Spinal cord (tissue), 10 donors: ENCODE data around the gene GRID1. TPM values are rescaled to one million over a fixed set of nuclear protein-coding genes. Genes with fewer than 3 reads are reported as not detected.
A peak's percentile ranks its signal among the peaks of the same experiment; 100 is the strongest.
"Not testable (repeated sequence)": the region's sequence is repeated elsewhere in the genome, so short reads cannot be mapped to it uniquely, and the experiment has no call there.

Experiments
- DNase-seq, 6 donors: peaks; one replicate each; pipeline versions ENCODE4 v3.0.0 to v3.0.0-alpha.2; 2013 to 2015; ENCODE audit warnings: low spot score in 6 of 6, low read depth in 4 of 6
- H3K27ac ChIP-seq: one replicate; pipeline ENCODE4 v1.5.1; 2013; ENCODE audit warnings: low read depth, low read length, control low read depth
- H3K27me3 ChIP-seq: one replicate; pipeline ENCODE4 v1.6.1; 2013; ENCODE audit warnings: low read length; ENCODE audit not compliant: control insufficient read depth, insufficient read depth
- H3K36me3 ChIP-seq: one replicate; pipeline ENCODE4 v1.6.1; 2013; ENCODE audit warnings: low read length; ENCODE audit not compliant: control insufficient read depth, insufficient read depth
- H3K4me1 ChIP-seq: one replicate; pipeline ENCODE4 v1.6.1; 2013; ENCODE audit warnings: low read length; ENCODE audit not compliant: control insufficient read depth, insufficient read depth
- H3K4me3 ChIP-seq: one replicate; pipeline ENCODE4 v1.5.1; 2013; ENCODE audit warnings: low read depth, low read length, control low read depth
- H3K9me3 ChIP-seq: one replicate; pipeline ENCODE4 v1.6.1; 2013; ENCODE audit warnings: low read length; ENCODE audit not compliant: control insufficient read depth, insufficient read depth
- WGBS: methylation state at CpG from one replicate; pipeline ENCODE4 v1.1.5; 2013; ENCODE audit warnings: missing lambda C conversion rate; ENCODE audit not compliant: insufficient coverage; 5-methylcytosine and 5-hydroxymethylcytosine counted together
- polyA plus RNA-seq, 2 donors: library from polyadenylated mRNA; unstranded; fragments of 120-200 nt; gene quantifications; one replicate each; pipeline ENCODE4 v1.2.1, GENCODE V29; 2013; ENCODE audit not compliant: insufficient read length in 2 of 2
- total RNA-seq, 2 donors: library from RNA; depleted of rRNA in 1 of 2; stranded (reverse); fragments of 120-200 nt in 1 of 2; fragments of >200 nt in 1 of 2; gene quantifications; one replicate each; pipeline versions ENCODE4 v1.2.3 to v1.2.4, GENCODE V29; 2013 to 2014
- donor health status: healthy.

The GRID1 gene
- total and polyA plus RNA-seq, 4 donors = 7.6 to 30.1 (median 22.2) TPM

DNA sequence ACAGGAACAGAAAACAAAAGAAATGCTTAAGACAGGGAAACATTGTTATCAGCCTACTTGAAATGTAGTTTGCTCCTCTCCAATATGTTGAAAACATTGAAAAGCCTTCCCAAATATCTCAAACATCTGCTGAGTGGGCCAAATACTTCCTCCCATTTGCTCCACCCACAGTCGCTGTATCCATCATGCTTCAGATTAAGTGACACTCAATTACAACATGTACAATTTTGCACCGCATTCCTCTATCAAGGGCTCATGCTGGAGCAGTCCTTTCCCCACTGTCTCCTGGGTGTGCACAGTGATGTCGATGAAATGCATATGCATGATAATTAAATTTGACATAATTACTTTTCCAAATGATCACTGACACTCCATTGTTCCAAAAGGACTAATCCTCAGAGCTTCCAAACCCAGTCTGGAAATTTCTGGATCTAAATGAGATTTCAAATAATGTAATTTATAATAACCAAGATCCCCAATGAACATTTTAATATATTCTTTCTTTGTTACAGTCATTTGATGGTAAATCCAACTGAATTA is 604.6 kb downstream of the GRID1 start:
- 56% methylated on average over 1 of the region's 3 CpGs for WGBS
- Histone ChIP-seq H3K27ac (no peak overlapping the region), H3K36me3 (no peaks in the 10 kb centered on the region), H3K4me1 (peaks cover 5% of the 10 kb centered on the region), H3K4me3 (no peak overlapping the region), H3K27me3 (no peaks in the 10 kb centered on the region), H3K9me3 (no peaks in the 10 kb centered on the region)
- DNase-seq = peak in 1 of 6 donors; percentile 65

DNA sequence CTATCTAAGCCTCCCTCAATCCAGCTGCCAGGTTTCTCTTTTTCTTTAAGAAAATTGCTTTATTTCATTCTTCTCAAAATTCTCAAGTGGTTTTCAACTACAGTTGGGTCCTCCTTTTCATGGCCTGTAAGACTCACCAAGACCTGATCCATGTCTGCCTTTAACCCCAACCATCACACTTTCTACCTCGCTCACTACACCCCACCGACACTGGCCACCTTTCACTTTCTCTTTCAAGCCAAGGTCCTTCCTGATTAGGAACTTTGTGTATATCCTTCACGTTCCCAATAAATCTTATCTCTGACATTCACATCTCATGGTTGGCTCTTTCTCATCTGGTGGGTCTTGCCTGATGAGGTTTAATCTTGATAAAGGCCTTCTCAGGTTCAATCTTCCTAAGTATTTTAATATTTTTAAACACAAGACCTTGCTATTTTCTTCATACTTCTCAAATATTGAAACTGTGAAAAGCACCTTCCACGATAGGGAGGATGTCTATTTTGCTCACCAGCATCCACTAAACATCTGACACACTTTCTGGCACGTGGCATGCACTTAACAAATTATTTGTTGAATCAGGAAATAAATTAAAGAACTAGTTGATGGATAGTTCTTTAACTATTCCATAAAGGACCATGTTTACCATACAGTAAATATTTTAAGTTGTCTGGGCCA is 624.8 kb downstream of the GRID1 start:
- DNase-seq = no peak
- Histone ChIP-seq H3K36me3 (no peaks in the 10 kb centered on the region), H3K9me3 (no peaks in the 10 kb centered on the region), H3K4me1 (no peaks in the 10 kb centered on the region), H3K4me3 (no peak overlapping the region), H3K27me3 (no peaks in the 10 kb centered on the region), H3K27ac (no peak overlapping the region)
- WGBS = 100% methylated on average over 2 of the region's 5 CpGs

GRCh38 chr10:85735997-85736396 is 630.6 kb downstream of the GRID1 start:
- WGBS = 86% methylated on average over 1 of the region's 1 CpG
- no peak overlapping the region for H3K4me3 ChIP-seq
- H3K9me3 ChIP-seq = no peaks in the 10 kb centered on the region
- H3K36me3 ChIP-seq = no peaks in the 10 kb centered on the region
- no peak for DNase-seq
- no peak overlapping the region for H3K27ac ChIP-seq
- no peaks in the 10 kb centered on the region for H3K4me1 ChIP-seq
- H3K27me3 ChIP-seq = no peaks in the 10 kb centered on the region

DNA sequence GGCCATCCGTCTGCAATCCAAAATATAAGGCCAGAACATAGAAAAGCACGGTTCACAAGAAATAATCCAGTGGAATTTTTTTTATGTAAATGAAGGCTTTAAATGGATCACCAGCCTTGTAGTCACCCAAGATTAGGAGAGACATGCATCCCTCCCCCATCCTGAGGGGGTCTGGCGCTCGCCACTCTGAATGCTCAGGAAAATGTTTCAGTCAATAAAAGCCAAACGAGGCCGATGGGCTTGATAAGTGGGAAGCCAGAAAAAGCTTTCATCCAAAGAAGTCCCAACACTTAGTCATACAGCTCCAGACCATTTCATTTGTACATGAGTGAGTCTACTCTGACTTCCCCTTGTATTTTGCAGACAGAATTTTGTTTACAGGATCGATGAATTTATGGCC is 631.8 kb downstream of the GRID1 start:
- DNase-seq = no peak
- H3K27me3 ChIP-seq = no peaks in the 10 kb centered on the region
- no peak overlapping the region for H3K4me3 ChIP-seq
- no peaks in the 10 kb centered on the region for H3K4me1 ChIP-seq
- 89% methylated on average over 1 of the region's 7 CpGs for WGBS
- H3K9me3 ChIP-seq = no peaks in the 10 kb centered on the region
- H3K27ac ChIP-seq = no peak overlapping the region
- H3K36me3 ChIP-seq = no peaks in the 10 kb centered on the region

GRCh38 chr10:85724215-85724614 is 642.4 kb downstream of the GRID1 start:
- Histone ChIP-seq H3K4me3 (no peak overlapping the region), H3K36me3 (peaks cover 5% of the 10 kb centered on the region), H3K4me1 (no peaks in the 10 kb centered on the region), H3K9me3 (no peaks in the 10 kb centered on the region), H3K27me3 (no peaks in the 10 kb centered on the region), H3K27ac (no peak overlapping the region)
- DNase-seq = no peak
- WGBS = 100% methylated on average over 3 of the region's 6 CpGs

GRCh38 chr10:85720931-85721590 is 645.5 kb downstream of the GRID1 start:
- Histone ChIP-seq H3K27ac (no peak overlapping the region), H3K4me3 (no peak overlapping the region), H3K27me3 (no peaks in the 10 kb centered on the region), H3K36me3 (peaks cover 5% of the 10 kb centered on the region), H3K4me1 (no peaks in the 10 kb centered on the region), H3K9me3 (no peaks in the 10 kb centered on the region)
- no CpG with 5 or more reads among the region's 5 CpGs for WGBS
- peak in 1 of 6 donors; percentile 67 for DNase-seq

- no peak for DNase-seq
- no CpG with 5 or more reads among the region's 3 CpGs for WGBS
- H3K27me3 ChIP-seq = no peaks in the 10 kb centered on the region
Measured at GRCh38 chr10:85719408-85719807, 647.2 kb downstream of the GRID1 start.

DNA sequence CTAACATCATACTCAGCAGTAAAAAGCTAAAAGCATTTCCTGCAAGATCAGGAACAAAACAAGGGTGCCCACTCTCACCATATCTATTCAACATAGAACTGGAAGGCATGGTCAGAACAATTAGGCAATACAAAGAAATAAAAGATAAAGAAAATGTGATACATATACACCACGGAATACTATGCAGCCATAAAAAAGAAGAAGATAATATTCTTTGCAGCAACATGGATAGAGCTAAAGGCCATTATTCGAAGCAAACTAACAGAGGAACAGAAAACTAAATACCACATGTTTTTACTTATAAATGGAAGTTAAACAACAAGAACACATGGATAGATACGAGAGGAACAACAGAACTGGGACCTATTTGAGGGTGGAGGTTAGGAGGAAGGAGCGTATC is 652.7 kb downstream of the GRID1 start:
- H3K36me3 ChIP-seq = no peaks in the 10 kb centered on the region
- DNase-seq = no peak
- H3K4me3 ChIP-seq = no peak overlapping the region
- no peak overlapping the region for H3K27ac ChIP-seq
- no CpG with 5 or more reads among the region's 4 CpGs for WGBS
- no peaks in the 10 kb centered on the region for H3K27me3 ChIP-seq
- H3K9me3 ChIP-seq = peaks cover 2% of the 10 kb centered on the region
- no peaks in the 10 kb centered on the region for H3K4me1 ChIP-seq

More at GRCh38 chr10:85719408-85719807, 647.2 kb downstream of the GRID1 start:
- H3K9me3 ChIP-seq = no peaks in the 10 kb centered on the region
- H3K27ac ChIP-seq = no peak overlapping the region
- no peak overlapping the region for H3K4me3 ChIP-seq
- H3K36me3 ChIP-seq = peaks cover 5% of the 10 kb centered on the region
- H3K4me1 ChIP-seq = no peaks in the 10 kb centered on the region

GRCh38 chr10:85702768-85703167 is 663.8 kb downstream of the GRID1 start:
- Histone ChIP-seq H3K4me3 (no peak overlapping the region), H3K9me3 (no peaks in the 10 kb centered on the region), H3K27ac (no peak overlapping the region), H3K27me3 (no peaks in the 10 kb centered on the region), H3K4me1 (no peaks in the 10 kb centered on the region), H3K36me3 (no peaks in the 10 kb centered on the region)
- DNase-seq = no peak
- WGBS = 93% methylated on average over 1 of the region's 2 CpGs

DNA sequence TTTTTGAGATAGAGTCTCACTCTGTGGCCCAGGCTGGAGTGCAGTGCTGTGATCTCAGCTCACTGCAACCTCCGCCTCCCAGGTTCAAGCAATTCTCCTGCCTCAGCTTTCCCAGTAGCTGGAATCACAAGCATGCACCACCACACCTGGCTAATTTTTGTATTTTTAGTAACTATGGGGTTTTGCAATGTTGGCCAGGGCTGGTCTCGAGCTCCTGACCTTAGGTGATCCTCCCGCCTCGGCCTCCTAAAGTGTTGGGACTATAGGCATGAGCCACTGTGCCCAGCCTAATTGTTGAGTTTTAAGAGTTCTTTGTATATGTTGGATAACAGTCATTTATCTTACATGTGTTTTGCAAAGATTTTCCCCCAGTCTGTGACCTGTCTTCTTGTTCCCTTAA is 667.5 kb downstream of the GRID1 start:
- WGBS = 100% methylated on average over 3 of the region's 4 CpGs
- H3K4me1 ChIP-seq, H3K36me3 ChIP-seq, DNase-seq, H3K27me3 ChIP-seq, H3K27ac ChIP-seq, H3K4me3 ChIP-seq, H3K9me3 ChIP-seq: not testable (repeated sequence)
